ENCODE results near the gene SBNO2. TPM values are rescaled to one million over a fixed set of nuclear protein-coding genes. Genes with fewer than 3 reads are reported as not detected.

The SBNO2 gene
- total and polyA plus RNA-seq, 9 of the 15 experiments (the other 6 are each of a cell fraction or from before 2014, with no cell fraction given): 0.01 to 46.2 (median 6.7) TPM

DNA sequence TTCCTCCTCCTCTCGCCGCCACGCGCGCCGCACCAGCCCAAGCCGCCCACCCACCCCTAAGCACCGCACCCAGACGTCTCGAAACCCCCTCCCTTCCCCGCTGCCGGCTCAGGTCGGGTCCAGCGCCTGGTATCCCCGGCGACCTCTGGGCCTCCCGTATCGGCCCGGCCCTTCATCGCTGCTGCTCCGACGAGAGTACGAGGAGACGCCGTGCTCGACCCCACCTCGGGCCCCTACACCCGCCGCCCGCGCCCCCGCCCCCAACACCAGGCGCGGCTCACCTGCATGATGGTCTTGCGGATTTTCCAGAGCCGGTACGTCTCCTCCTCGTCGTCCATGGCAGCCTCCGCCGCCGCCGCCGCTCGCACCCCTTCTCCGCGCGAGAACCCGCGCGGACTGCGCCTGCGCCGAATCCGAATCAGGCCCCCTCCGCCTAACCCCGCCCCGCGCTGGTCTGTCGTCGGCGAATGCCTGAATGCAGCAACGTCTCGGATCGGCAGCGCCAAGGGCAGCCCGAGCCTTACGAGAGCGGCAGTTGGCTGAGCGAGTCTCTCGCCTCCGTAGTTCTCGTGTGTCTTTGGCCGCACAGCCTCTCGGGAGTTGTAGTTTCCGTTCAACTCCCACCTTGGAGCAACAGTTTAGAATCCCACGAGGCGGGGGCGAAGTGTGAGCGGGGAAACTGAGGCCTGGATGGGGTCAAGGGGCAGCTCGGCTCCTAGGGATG is 78.9 kb downstream of the SBNO2 start, which contains the start of gene POLR2E (continued):
- TF ChIP-seq POLR2G (IDR thresholded peaks at IDR 0.05; ENCODE audit: low read depth, low read length) (peak; percentile 86), DDX20 (tag; IDR thresholded peaks at IDR 0.05; ENCODE audit: low read depth) (no peak), POLR2AphosphoS2 (IDR thresholded peaks at IDR 0.05; ENCODE audit: low read length) (no peak), TOE1 (IDR thresholded peaks at IDR 0.05; ENCODE audit: borderline replicate concordance) (peak; percentile 58; the same call in 1 of the 2 replicates), TOE1 (CRISPR knock-in tag; IDR thresholded peaks at IDR 0.05; ENCODE audit: borderline replicate concordance, low read depth) (no peak), POLR2AphosphoS5 (IDR thresholded peaks at IDR 0.05; ENCODE audit: control insufficient read depth, insufficient read depth, low read depth, low read length) (peak; percentile 79), CREB1 (IDR thresholded peaks at IDR 0.05) (peak; percentile 72), CREB1 (CRISPR knock-in tag; IDR thresholded peaks at IDR 0.05) (peak; percentile 76), ELF2 (CRISPR knock-in tag; IDR thresholded peaks at IDR 0.05) (no peak), ZHX1 (conservative IDR thresholded peaks at IDR 0.05; ENCODE audit: low read length) (peak; percentile 85; the same call in 1 of the 2 replicates), SIN3B (IDR thresholded peaks at IDR 0.05; ENCODE audit: low read depth) (0 out of 2 replicates have a peak, but pooled peaks have one; percentile 18), EGR1 (conservative IDR thresholded peaks at IDR 0.05) (peak; percentile 75), JUND (IDR thresholded peaks at IDR 0.05; ENCODE audit: borderline replicate concordance, low read depth, low read length) (peak; percentile 77), JUND (tag; IDR thresholded peaks at IDR 0.05; ENCODE audit: borderline replicate concordance, low read depth, low read length) (no peak; the same call in 2 of the 3 replicates), CCNT2 (IDR thresholded peaks at IDR 0.05; ENCODE audit: borderline replicate concordance, extremely low read depth, insufficient read length, low read depth, low read length) (peak; percentile 78), MXI1 (IDR thresholded peaks at IDR 0.05; ENCODE audit: low read depth, low read length) (peak; percentile 37; the same call in 1 of the 2 replicates), RBM22 (IDR thresholded peaks at IDR 0.05; ENCODE audit: low read depth, low read length, poor library complexity, severe bottlenecking) (peak; percentile 45), C11orf30 (IDR thresholded peaks at IDR 0.05; ENCODE audit: low read depth) (peak; percentile 60), GATAD2A (IDR thresholded peaks at IDR 0.05) (no peak)
- TF ChIP-seq, protein P1, sequence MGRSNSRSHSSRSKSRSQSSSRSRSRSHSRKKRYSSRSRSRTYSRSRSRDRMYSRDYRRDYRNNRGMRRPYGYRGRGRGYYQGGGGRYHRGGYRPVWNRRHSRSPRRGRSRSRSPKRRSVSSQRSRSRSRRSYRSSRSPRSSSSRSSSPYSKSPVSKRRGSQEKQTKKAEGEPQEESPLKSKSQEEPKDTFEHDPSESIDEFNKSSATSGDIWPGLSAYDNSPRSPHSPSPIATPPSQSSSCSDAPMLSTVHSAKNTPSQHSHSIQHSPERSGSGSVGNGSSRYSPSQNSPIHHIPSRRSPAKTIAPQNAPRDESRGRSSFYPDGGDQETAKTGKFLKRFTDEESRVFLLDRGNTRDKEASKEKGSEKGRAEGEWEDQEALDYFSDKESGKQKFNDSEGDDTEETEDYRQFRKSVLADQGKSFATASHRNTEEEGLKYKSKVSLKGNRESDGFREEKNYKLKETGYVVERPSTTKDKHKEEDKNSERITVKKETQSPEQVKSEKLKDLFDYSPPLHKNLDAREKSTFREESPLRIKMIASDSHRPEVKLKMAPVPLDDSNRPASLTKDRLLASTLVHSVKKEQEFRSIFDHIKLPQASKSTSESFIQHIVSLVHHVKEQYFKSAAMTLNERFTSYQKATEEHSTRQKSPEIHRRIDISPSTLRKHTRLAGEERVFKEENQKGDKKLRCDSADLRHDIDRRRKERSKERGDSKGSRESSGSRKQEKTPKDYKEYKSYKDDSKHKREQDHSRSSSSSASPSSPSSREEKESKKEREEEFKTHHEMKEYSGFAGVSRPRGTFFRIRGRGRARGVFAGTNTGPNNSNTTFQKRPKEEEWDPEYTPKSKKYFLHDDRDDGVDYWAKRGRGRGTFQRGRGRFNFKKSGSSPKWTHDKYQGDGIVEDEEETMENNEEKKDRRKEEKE (IDR thresholded peaks at IDR 0.05; ENCODE audit: borderline replicate concordance in 1 of 2, control insufficient read depth in 1 of 2, low read depth in 2 of 2, low read length in 1 of 2): peak in 1 of 2 experiments; percentile 74; a peak in 2 of 4 replicates
- TF ChIP-seq, protein P2, sequence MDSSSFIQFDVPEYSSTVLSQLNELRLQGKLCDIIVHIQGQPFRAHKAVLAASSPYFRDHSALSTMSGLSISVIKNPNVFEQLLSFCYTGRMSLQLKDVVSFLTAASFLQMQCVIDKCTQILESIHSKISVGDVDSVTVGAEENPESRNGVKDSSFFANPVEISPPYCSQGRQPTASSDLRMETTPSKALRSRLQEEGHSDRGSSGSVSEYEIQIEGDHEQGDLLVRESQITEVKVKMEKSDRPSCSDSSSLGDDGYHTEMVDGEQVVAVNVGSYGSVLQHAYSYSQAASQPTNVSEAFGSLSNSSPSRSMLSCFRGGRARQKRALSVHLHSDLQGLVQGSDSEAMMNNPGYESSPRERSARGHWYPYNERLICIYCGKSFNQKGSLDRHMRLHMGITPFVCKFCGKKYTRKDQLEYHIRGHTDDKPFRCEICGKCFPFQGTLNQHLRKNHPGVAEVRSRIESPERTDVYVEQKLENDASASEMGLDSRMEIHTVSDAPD (CRISPR knock-in tag; IDR thresholded peaks at IDR 0.05): no peak
